ENCODE results near the gene TMEM72. TPM values are rescaled to one million over a fixed set of nuclear protein-coding genes. Genes with fewer than 3 reads are reported as not detected.
A peak's percentile ranks its signal among the peaks of the same experiment; 100 is the strongest.

Gene TMEM72
- total and polyA plus RNA-seq, 2 of the 13 experiments (the other 11 are each of a cell fraction or from before 2014, with no cell fraction given) = 0.04 TPM; not detected in 1

DNA sequence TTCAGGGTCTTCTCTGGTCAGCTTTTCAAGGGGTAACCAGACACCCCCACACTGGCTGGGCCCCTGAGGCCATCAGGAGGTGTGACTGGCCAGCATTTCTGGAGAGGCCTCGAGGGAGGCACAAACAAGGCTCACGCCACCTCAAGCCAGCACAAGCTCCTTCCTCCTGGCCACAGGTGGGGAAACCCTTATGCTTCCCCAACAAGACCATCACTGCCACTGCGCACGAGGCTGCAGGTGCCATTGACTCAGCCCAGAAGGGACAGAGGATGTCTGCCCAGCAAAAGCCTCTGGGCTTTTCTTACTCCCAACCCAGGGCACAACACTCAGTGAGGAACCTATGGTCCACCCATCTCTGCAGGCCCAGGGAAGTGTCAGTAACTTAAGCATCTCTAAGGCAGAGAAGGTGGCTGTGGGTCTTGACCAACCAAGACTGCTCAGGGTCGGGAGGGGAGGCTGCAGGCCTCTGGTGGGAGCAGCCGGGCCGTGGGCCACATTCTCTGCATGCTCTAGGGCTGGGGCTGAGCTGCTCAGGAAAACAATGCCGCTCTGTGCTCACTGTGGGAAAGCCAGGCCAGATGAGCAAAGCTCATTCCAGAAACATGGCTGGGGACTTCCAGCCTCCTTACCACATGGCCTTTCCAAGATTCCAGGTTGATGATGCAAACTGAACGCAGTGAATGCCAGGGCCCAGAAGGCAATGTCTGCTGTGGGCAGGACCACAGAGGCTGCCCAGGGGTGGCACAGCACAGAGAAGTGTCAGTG lies 24.2 kb downstream of the TMEM72 start (continued):
- TF ChIP-seq CAMTA2 (CRISPR knock-in tag; IDR thresholded peaks at IDR 0.05; ENCODE audit: borderline replicate concordance) (no peak), ZNF256 (CRISPR knock-in tag; conservative IDR thresholded peaks at IDR 0.05) (peak; percentile 64; the same call in 1 of the 2 replicates), ZNF3 (CRISPR knock-in tag; IDR thresholded peaks at IDR 0.05) (no peak), CREM (IDR thresholded peaks at IDR 0.05) (no peak), CREM (CRISPR knock-in tag; IDR thresholded peaks at IDR 0.05) (no peak), ZKSCAN8 (CRISPR knock-in tag; IDR thresholded peaks at IDR 0.05; ENCODE audit: borderline replicate concordance) (peak; percentile 84; the same call in 1 of the 2 replicates), NFE2L1 (CRISPR knock-in tag; IDR thresholded peaks at IDR 0.05; ENCODE audit: borderline replicate concordance) (no peak), ZNF761 (CRISPR knock-in tag; conservative IDR thresholded peaks at IDR 0.05) (0 out of 2 replicates have a peak, but pooled peaks have one; percentile 49), ZNF567 (CRISPR knock-in tag; IDR thresholded peaks at IDR 0.05; ENCODE audit: borderline replicate concordance) (0 out of 2 replicates have a peak, but pooled peaks have one; percentile 69), JARID2 (CRISPR knock-in tag; IDR thresholded peaks at IDR 0.05; ENCODE audit: insufficient replicate concordance) (no peak), ZNF781 (CRISPR knock-in tag; IDR thresholded peaks at IDR 0.05; ENCODE audit: borderline replicate concordance, not compliant biosample characterization) (peak; percentile 72), FOXK1 (CRISPR knock-in tag; IDR thresholded peaks at IDR 0.05; ENCODE audit: borderline replicate concordance, low read depth) (peak; percentile 53; the same call in 1 of the 2 replicates), NCOA1 (CRISPR knock-in tag; IDR thresholded peaks at IDR 0.05) (no peak), ZNF138 (CRISPR knock-in tag; IDR thresholded peaks at IDR 0.05; ENCODE audit: low read depth) (0 out of 2 replicates have a peak, but pooled peaks have one; percentile 70), MTF2 (CRISPR knock-in tag; IDR thresholded peaks at IDR 0.05; ENCODE audit: borderline replicate concordance) (0 out of 2 replicates have a peak, but pooled peaks have one; percentile 26), NR2F2 (IDR thresholded peaks at IDR 0.05; ENCODE audit: borderline replicate concordance, low read depth) (0 out of 2 replicates have a peak, but pooled peaks have one; percentile 23), RXRB (CRISPR knock-in tag; IDR thresholded peaks at IDR 0.05; ENCODE audit: borderline replicate concordance) (peak; percentile 85), ZFY (CRISPR knock-in tag; IDR thresholded peaks at IDR 0.05) (peak; percentile 90), ZNF619 (CRISPR knock-in tag; IDR thresholded peaks at IDR 0.05) (no peak), MAFF (IDR thresholded peaks at IDR 0.05; ENCODE audit: low read depth, low read length) (no peak), STAG1 (CRISPR knock-in tag; IDR thresholded peaks at IDR 0.05) (peak; percentile 31; the same call in 1 of the 2 replicates), PHF8 (CRISPR knock-in tag; IDR thresholded peaks at IDR 0.05) (peak; percentile 49; the same call in 1 of the 2 replicates), ZKSCAN1 (IDR thresholded peaks at IDR 0.05; ENCODE audit: low read length) (no peak)
- TF ChIP-seq, protein P1, sequence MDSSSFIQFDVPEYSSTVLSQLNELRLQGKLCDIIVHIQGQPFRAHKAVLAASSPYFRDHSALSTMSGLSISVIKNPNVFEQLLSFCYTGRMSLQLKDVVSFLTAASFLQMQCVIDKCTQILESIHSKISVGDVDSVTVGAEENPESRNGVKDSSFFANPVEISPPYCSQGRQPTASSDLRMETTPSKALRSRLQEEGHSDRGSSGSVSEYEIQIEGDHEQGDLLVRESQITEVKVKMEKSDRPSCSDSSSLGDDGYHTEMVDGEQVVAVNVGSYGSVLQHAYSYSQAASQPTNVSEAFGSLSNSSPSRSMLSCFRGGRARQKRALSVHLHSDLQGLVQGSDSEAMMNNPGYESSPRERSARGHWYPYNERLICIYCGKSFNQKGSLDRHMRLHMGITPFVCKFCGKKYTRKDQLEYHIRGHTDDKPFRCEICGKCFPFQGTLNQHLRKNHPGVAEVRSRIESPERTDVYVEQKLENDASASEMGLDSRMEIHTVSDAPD (CRISPR knock-in tag; IDR thresholded peaks at IDR 0.05) = peak; percentile 81
- TF ChIP-seq, protein P2, sequence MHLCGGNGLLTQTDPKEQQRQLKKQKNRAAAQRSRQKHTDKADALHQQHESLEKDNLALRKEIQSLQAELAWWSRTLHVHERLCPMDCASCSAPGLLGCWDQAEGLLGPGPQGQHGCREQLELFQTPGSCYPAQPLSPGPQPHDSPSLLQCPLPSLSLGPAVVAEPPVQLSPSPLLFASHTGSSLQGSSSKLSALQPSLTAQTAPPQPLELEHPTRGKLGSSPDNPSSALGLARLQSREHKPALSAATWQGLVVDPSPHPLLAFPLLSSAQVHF (CRISPR knock-in tag; IDR thresholded peaks at IDR 0.05) = peak; percentile 82; the same call in 1 of the 2 replicates
- TF ChIP-seq, protein P3, sequence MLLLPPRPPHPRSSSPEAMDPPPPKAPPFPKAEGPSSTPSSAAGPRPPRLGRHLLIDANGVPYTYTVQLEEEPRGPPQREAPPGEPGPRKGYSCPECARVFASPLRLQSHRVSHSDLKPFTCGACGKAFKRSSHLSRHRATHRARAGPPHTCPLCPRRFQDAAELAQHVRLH (CRISPR knock-in tag; IDR thresholded peaks at IDR 0.05; ENCODE audit: borderline replicate concordance, low read depth) = peak; percentile 77; the same call in 1 of the 2 replicates
